VCaP (cell line): ENCODE measurements around the gene ALDH6A1.

Experiments
- H3K27ac ChIP-seq: fragments of 450-650 bp; 2 replicates; pipeline ENCODE4 v1.5.1; 2017
- CTCF ChIP-seq: fragments of 450-650 bp; conservative IDR thresholded peaks from 2 replicates; pipeline ENCODE4 v1.5.1; 2017; ENCODE audit warnings: mild to moderate bottlenecking, moderate library complexity

ALDH6A1 gene

GRCh38 chr14:74045522-74045921 lies 38.7 kb downstream of the ALDH6A1 start:
- no peak overlapping the region for H3K27ac ChIP-seq
- no peak for TF ChIP-seq CTCF

- H3K27ac ChIP-seq, result no peak overlapping the region
- TF ChIP-seq CTCF, result no peak
Observed at GRCh38 chr14:74042296-74042695, 42.0 kb downstream of the ALDH6A1 start.

GRCh38 chr14:74038020-74038859 lies 46.0 kb downstream of the ALDH6A1 start:
- no peak overlapping the region for H3K27ac ChIP-seq
- peak; percentile 75 for TF ChIP-seq CTCF

GRCh38 chr14:74035556-74035955 lies 48.7 kb downstream of the ALDH6A1 start:
- H3K27ac ChIP-seq, result no peak overlapping the region
- no peak for TF ChIP-seq CTCF

- no peak for TF ChIP-seq CTCF
- no peak overlapping the region for H3K27ac ChIP-seq
Observed at GRCh38 chr14:74034572-74034971, 49.7 kb downstream of the ALDH6A1 start.

- H3K27ac ChIP-seq, result no peak overlapping the region
- no peak for TF ChIP-seq CTCF
Observed at GRCh38 chr14:74029136-74029535, 55.1 kb downstream of the ALDH6A1 start.

GRCh38 chr14:74022346-74022745 lies 61.9 kb downstream of the ALDH6A1 start:
- TF ChIP-seq CTCF, result no peak
- no peak overlapping the region for H3K27ac ChIP-seq
